Endothelial cell of hepatic sinusoid (primary cell): ENCODE results near the gene WASHC2A.
"Not testable (repeated sequence)": the region's sequence is repeated elsewhere in the genome, so short reads cannot be mapped to it uniquely, and the experiment has no call there.

ENCODE experiments used
- in situ Hi-C: cut with HindIII; loops from 2 replicates; pipeline ENCODE4 v1.10.0; 2017; ENCODE audit warnings: low sequenced_read_pairs

The WASHC2A gene, protein sequence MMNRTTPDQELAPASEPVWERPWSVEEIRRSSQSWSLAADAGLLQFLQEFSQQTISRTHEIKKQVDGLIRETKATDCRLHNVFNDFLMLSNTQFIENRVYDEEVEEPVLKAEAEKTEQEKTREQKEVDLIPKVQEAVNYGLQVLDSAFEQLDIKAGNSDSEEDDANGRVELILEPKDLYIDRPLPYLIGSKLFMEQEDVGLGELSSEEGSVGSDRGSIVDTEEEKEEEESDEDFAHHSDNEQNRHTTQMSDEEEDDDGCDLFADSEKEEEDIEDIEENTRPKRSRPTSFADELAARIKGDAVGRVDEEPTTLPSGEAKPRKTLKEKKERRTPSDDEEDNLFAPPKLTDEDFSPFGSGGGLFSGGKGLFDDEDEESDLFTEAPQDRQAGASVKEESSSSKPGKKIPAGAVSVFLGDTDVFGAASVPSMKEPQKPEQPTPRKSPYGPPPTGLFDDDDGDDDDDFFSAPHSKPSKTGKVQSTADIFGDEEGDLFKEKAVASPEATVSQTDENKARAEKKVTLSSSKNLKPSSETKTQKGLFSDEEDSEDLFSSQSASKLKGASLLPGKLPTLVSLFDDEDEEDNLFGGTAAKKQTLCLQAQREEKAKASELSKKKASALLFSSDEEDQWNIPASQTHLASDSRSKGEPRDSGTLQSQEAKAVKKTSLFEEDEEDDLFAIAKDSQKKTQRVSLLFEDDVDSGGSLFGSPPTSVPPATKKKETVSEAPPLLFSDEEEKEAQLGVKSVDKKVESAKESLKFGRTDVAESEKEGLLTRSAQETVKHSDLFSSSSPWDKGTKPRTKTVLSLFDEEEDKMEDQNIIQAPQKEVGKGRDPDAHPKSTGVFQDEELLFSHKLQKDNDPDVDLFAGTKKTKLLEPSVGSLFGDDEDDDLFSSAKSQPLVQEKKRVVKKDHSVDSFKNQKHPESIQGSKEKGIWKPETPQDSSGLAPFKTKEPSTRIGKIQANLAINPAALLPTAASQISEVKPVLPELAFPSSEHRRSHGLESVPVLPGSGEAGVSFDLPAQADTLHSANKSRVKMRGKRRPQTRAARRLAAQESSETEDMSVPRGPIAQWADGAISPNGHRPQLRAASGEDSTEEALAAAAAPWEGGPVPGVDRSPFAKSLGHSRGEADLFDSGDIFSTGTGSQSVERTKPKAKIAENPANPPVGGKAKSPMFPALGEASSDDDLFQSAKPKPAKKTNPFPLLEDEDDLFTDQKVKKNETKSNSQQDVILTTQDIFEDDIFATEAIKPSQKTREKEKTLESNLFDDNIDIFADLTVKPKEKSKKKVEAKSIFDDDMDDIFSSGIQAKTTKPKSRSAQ (N-terminal part only)

DNA sequence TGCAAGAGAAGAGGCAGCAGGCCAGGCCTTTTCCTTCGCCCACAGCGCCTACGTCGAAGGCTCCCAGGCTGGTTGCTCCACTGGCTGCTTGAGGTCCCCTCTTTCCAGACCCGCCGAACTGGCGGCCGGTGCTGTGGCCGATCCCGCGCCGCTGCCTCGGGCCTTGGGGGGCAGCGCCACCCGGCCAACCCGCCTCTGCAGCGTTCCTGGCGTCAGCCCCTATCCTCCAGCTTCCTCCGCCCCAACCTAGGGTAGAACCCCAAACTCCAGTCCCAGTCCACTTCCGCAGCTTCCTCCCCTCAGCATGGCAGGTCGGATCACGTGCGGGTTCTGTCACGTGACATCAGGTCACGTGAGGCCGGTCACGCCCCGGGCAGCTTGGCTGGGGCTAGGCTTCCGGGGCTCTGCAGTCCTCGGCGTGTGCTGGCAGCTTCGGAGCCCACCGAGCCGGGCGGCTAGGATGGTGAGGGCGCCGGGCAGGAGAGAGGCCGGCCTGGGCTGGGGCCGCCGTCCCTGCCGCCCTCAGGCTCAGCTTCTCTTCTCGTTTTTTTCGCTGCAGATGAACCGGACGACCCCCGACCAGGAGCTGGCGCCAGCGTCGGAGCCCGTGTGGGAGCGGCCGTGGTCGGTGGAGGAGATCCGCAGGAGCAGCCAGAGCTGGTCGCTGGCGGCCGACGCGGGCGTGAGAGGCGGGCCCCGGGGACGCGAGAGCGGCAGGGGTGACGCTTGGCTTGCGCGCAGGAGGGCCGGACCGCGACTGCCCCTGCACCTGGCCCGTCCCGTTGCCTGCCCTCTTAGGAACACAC is at the start of gene WASHC2A:
TSS of gene WASHC2A (plus strand) at position 409 of the 806 bp plus-strand sequence. CDS start at position 461, 52 bp downstream.
- in situ Hi-C loops = not testable (repeated sequence)

GRCh38 chr10:50019279-50019678 is 48.5 kb upstream of the WASHC2A start:
- in situ Hi-C loops = not testable (repeated sequence)

DNA sequence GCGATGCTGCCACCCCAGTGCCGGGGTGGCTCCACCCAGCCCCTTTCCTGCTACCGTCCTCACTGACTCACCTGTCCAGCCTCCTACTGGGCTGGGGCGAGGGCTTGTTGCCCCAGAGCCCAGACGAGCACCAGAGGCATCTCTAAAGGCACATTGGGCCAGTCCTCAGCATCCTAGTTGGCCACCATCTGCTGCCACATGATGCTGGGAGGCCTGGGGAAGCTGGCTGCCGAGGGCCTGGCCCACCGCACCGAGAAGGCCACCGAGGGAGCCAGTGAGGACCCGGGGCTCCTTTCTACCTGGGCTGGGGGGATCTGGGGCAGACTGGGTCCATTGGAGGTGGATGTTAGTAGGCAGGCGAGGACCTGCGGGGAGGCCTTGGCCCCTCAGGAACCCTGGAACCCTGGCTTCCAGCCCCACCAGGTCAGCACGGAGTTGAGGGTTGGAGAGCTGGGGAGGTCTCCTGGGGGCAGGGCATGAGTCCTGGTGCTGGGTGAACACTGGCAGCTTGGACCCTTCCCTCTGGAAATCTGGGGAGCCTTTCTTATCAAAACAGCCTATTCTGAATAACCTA is 47.2 kb upstream of the WASHC2A start:
- in situ Hi-C loops = not testable (repeated sequence)

GRCh38 chr10:50021646-50022045 is 46.1 kb upstream of the WASHC2A start:
- in situ Hi-C loops = no loop called here

DNA sequence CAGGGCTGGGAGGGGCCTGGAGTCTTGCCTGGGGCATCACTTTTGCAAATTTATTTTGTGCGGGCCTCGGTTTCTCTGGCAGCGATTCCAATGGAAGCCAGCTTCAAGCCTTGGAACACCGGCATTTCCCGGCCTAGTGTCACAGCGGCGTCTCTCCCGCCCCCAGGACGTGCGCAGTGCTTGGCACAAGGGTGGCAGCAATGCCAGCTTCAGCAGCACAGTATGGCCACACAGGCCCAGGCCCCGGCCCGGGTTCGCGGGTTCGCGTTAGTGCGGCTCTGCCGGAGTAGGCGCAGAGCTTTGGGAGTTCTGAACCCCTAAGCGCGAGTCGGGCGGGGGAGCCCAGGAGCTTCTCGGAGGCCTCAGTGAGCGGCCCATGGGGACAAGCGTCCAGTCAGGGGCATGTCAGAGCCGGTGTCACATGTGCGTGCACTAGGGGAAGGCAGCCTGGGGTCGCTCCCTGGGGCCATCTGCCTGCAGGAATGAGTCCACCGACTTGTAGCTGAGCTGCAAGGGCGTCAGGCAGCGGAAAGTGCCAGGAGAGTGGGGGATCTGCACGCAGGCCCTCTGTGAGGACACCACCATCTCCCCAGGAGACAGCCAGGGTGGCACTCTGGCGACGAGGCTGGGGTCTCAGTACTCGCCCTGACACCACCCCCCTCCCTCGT is 42.9 kb upstream of the WASHC2A start:
- in situ Hi-C loops = not testable (repeated sequence)

GRCh38 chr10:50025627-50026026 is 42.1 kb upstream of the WASHC2A start:
- in situ Hi-C loops = no loop called here

DNA sequence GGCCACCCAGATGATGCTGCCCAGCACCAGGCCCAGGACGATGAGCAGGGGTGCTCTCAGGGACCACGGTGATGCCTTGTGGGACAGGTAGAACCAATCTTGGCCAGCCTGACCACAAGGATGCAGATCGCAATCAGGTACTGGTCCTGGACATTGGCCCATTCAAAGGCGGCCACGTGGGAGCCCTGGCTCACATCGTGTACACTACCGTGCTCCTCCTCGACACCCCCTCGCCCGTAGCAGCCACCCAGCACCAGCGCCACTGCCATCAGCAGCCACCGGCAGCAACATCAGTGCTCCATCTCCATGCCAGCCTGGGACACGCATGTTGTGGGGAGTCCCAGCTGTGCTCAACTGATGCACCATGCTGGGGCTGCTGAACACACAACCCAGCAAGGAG is 40.6 kb upstream of the WASHC2A start:
- in situ Hi-C loops = no loop called here

DNA sequence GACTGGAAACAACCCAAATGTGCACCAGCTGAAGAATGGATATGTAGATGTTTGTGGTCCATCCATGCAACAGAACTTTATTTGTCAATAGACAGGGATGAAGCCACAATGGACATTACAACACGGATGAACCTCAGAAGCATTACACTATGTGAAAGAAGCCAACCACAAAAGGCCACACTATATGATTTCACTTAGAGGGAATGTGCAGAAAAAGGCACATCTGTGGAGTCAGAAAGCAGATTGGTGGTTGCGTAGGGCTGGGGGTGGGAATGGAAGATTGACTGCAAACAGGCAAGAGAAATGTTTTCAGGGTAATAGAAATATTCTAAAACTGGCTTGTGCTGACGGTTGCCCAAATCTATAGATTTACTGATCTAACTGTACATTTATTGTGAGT is 34.3 kb upstream of the WASHC2A start:
- in situ Hi-C loops = no loop called here

- in situ Hi-C loops = not testable (repeated sequence)
Measured at GRCh38 chr10:50035337-50035736, 32.4 kb upstream of the WASHC2A start.

DNA sequence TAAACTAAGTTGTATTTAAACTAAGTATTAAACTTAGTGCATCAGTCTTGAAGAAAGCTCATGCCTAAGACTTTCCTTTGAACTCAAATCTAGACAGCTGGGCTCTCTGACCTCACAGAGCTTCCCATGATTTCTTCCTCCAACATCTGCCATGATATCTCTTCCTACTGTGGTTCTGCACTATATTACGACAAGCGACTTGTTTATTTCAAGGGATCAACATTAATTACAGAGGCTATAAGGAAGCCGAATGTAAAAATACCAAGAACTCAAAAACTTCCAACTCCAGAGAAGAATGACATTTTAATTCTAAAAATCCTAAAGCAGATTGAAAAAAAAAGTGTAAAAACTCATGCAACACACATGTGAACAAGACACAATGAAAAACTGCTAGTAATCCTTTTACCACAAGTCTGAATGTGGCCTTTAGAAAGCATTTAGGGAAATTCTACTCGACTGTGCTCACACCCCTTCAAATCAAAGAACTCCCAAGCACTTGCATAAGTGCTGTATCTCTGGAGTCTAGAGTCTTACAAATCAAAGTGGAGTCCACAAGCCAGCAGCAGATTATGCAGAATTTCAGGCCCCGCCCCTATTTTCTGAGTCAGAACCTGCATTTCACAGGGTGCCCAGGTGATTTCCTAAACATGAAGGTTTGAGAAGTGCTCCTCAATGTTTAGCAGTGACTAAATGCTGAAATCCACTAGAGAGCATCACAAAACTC is 22.7 kb upstream of the WASHC2A start:
- in situ Hi-C loops = no loop called here

GRCh38 chr10:50046457-50046856 is 21.3 kb upstream of the WASHC2A start:
- in situ Hi-C loops = not testable (repeated sequence)

DNA sequence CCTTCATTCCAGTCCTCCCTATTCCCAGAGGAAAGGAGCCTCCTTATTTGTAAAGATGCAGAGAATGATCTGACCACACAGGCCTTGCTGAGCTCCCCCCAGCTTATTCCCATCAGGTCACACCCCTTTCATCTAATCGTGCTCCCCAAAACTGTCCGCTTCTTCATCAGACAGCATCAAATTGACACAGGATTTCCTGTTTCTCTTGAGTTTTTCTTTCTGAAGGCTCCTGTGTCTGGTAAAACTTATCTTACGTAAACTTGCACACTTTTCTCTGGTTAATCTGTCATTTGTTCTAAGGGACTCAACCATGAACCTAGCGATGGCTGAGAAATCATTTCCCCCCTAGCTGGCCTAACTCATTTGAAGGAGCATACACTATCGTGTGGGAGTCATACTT is 20.2 kb upstream of the WASHC2A start:
- in situ Hi-C loops = not testable (repeated sequence)

- in situ Hi-C loops = not testable (repeated sequence)
Measured at GRCh38 chr10:50051995-50052660, 15.6 kb upstream of the WASHC2A start.

- in situ Hi-C loops = not testable (repeated sequence)
Measured at GRCh38 chr10:50052778-50053376, 14.9 kb upstream of the WASHC2A start.

- in situ Hi-C loops = not testable (repeated sequence)
Measured at GRCh38 chr10:50055494-50056292, 12.1 kb upstream of the WASHC2A start.

- in situ Hi-C loops = not testable (repeated sequence)
Measured at GRCh38 chr10:50056654-50057053, 11.1 kb upstream of the WASHC2A start.

DNA sequence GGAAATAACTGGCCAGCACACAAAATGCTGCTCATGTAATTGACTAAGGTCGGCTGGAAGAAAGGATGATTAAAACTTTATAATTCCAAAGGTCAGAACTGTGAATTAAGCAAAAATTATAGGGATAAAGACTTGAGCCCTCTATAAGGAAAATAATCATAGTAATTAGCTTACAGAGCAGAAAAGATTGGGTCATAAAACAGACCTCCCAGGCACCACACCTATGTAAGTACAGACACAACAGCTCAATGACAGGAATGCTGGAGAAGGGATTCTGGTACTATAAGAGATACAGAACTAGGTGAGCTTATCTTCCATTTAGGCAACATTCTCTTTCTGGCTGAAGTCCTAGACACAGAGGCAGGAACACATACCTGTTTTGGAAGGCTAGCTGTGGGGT is 9.0 kb upstream of the WASHC2A start:
- in situ Hi-C loops = not testable (repeated sequence)
